GM12878 (cell line): Measurements from ENCODE around the gene STXBP3. TPM values are rescaled to one million over a fixed set of nuclear protein-coding genes. Genes with fewer than 3 reads are reported as not detected.

ENCODE experiments used
- ATAC-seq: fragments of 200-7000 bp; cut with Tn5 transposase; 3 replicates; pipeline ENCODE4 v1.9.1; 2020; ENCODE audit warnings: mild to moderate bottlenecking, moderate library complexity
- BruUV-seq: library from RNA; stranded (reverse); fragments of 400-500 nt; replicated peaks from 2 replicates; lab custom pipeline; 2021; lab: Mats Ljungman, UMichigan
- CTCF ChIA-PET: fragments of 300-600 bp; sonication (Branson Sonifier 250); formaldehyde crosslinking; extraction: SDS; loops from one replicate; lab custom pipeline; 2021; ENCODE audit warnings: inconsistent platforms; lab: Yijun Ruan, JAX
- POLR2A ChIA-PET: fragments of 350-600 bp; formaldehyde crosslinking; extraction: SDS; loops from one replicate; lab custom pipeline; 2021; ENCODE audit warnings: inconsistent platforms; lab: Charles Lee
- RAD21 ChIA-PET: fragments of 300-600 bp; sonication (Branson Sonifier 250); formaldehyde crosslinking; loops from one replicate; lab custom pipeline; 2023; ENCODE audit warnings: antibody characterized with exemption; ENCODE audit not compliant: unreplicated experiment; lab: Charles Lee
- SMC1A ChIA-PET: fragments of 300-600 bp; sonication (Branson Sonifier 250); formaldehyde crosslinking; loops from one replicate; lab custom pipeline; 2023; ENCODE audit not compliant: unreplicated experiment, uncharacterized antibody; lab: Charles Lee
- DNase-seq: peaks from one replicate; pipeline ENCODE4 v3.0.0-alpha.2; 2011; ENCODE audit warnings: low read depth, low spot score
- FAIRE-seq: peaks from 3 replicates; lab custom pipeline; 2011; peaks lifted over from hg19 to GRCh38; lab: Jason Lieb, UNC
- H2AFZ ChIP-seq: 2 replicates; pipeline ENCODE4 v1.6.0; 2011; ENCODE audit warnings: low read depth, low read length, control low read depth; ENCODE audit not compliant: control insufficient read depth
- H3K27ac ChIP-seq: 2 replicates; pipeline ENCODE4 v1.5.1; 2011; ENCODE audit warnings: control low read depth; ENCODE audit not compliant: control insufficient read depth, insufficient read depth
- H3K27me3 ChIP-seq, 2 experiments: replicated peaks in 1 of 2; 2 replicates each; pipeline versions ENCODE4 v1.6.0 to v1.6.1; 2011; ENCODE audit warnings: low read length in 1 of 2; ENCODE audit not compliant: control insufficient read depth in 2 of 2, insufficient read depth in 2 of 2
- H3K36me3 ChIP-seq, 2 experiments: 2 replicates each; pipeline ENCODE4 v1.5.1; 2011; ENCODE audit warnings: low read length in 1 of 2; ENCODE audit not compliant: control insufficient read depth in 2 of 2, insufficient read depth in 2 of 2
- H3K4me1 ChIP-seq: 2 replicates; pipeline ENCODE4 v1.6.1; 2011; ENCODE audit warnings: mild to moderate bottlenecking, low read length, moderate library complexity, mixed read lengths; ENCODE audit not compliant: control insufficient read depth, insufficient read depth
- H3K4me2 ChIP-seq: 2 replicates; pipeline ENCODE4 v1.6.0; 2011; ENCODE audit warnings: control low read depth; ENCODE audit not compliant: control insufficient read depth, insufficient read depth
- H3K4me3 ChIP-seq: fragments of 200-600 bp; sonication (generic); 2 replicates; pipeline ENCODE4 v1.5.1; 2016
- H3K79me2 ChIP-seq: 2 replicates; pipeline ENCODE4 v1.6.0; 2011; ENCODE audit warnings: low read length; ENCODE audit not compliant: control insufficient read depth, insufficient read depth
- H3K9ac ChIP-seq: 2 replicates; pipeline ENCODE4 v1.8.0; 2011; ENCODE audit warnings: low read length, control low read depth, mixed read lengths; ENCODE audit not compliant: control insufficient read depth, insufficient read depth
- H3K9me3 ChIP-seq: replicated peaks from 3 replicates; pipeline ENCODE4 v1.5.1; 2011; ENCODE audit warnings: mild to moderate bottlenecking, low read length; ENCODE audit not compliant: control insufficient read depth, insufficient read depth
- H4K20me1 ChIP-seq: 2 replicates; pipeline ENCODE4 v1.6.0; 2011; ENCODE audit not compliant: control insufficient read depth, insufficient read depth
- CBFB ChIP-seq: IDR thresholded peaks from 2 replicates; pipeline ENCODE4 v1.6.1; 2016; ENCODE audit warnings: antibody characterized with exemption, low read depth
- DPF2 ChIP-seq: fragments of 450-650 bp; IDR thresholded peaks from 2 replicates; pipeline ENCODE4 v1.6.1; 2017; ENCODE audit warnings: mild to moderate bottlenecking
- EED ChIP-seq: sonication (generic); IDR thresholded peaks from 2 replicates; pipeline ENCODE4 v1.6.1; 2016; ENCODE audit warnings: antibody characterized with exemption, low read depth
- RAD21 ChIP-seq: IDR thresholded peaks from 2 replicates; pipeline ENCODE4 v1.6.1; 2011; ENCODE audit warnings: mild to moderate bottlenecking, low read depth, low read length, moderate library complexity; ENCODE audit not compliant: insufficient read depth
- SREBF1 ChIP-seq: IDR thresholded peaks from 2 replicates; pipeline ENCODE4 v1.6.1; 2012; ENCODE audit warnings: mild to moderate bottlenecking, low read length
- STAT1 ChIP-seq: fragments of 450-650 bp; conservative IDR thresholded peaks from 2 replicates; pipeline ENCODE4 v1.6.1; 2014; ENCODE audit warnings: antibody characterized with exemption, mild to moderate bottlenecking
- TBL1XR1 ChIP-seq: IDR thresholded peaks from 2 replicates; pipeline ENCODE4 v1.6.1; 2012; ENCODE audit warnings: low read depth, low read length, improper control_type of control experiment
- TCF12 ChIP-seq: IDR thresholded peaks from 2 replicates; pipeline ENCODE4 v1.6.1; 2011; ENCODE audit warnings: low read depth, mild to moderate bottlenecking, low read length
- YY1 ChIP-seq: IDR thresholded peaks from 2 replicates; pipeline ENCODE4 v1.6.1; 2011; ENCODE audit warnings: low read depth, mild to moderate bottlenecking, low read length
- ZBED1 ChIP-seq: IDR thresholded peaks from 2 replicates; pipeline ENCODE4 v1.6.1; 2016; ENCODE audit warnings: borderline replicate concordance
- ZNF207 ChIP-seq: fragments of 450-650 bp; IDR thresholded peaks from 2 replicates; pipeline ENCODE4 v1.6.1; 2014; ENCODE audit warnings: antibody characterized with exemption, mild to moderate bottlenecking, borderline replicate concordance
- WGBS: methylation state at CpG from one replicate; pipeline ENCODE4 v1.1.6; 2016; ENCODE audit warnings: low lambda C conversion rate; ENCODE audit not compliant: insufficient replicate concordance, insufficient coverage; ENCODE audit errors: missing lambda C conversion rate; 5-methylcytosine and 5-hydroxymethylcytosine counted together
- in situ Hi-C: fragments of 300-500 bp; cut with MboI; formaldehyde crosslinking; loops from 9 replicates; pipeline ENCODE4 v1.14.3; 2018; ENCODE audit warnings: mixed read lengths
- intact Hi-C: fragments of 100-400 bp; cut with micrococcal nuclease; formaldehyde crosslinking; loops from one replicate; pipeline ENCODE4 v1.14.2; 2022; ENCODE audit not compliant: unreplicated experiment
- polyA plus RNA-seq, 11 experiments: library from polyadenylated mRNA; depleted of rRNA in 4 of 11; unstranded in 6 of 11; stranded (reverse) in 5 of 11; fragments of >200 nt; fragmentation: Nextera tagmentation in 4 of 11; fragmentation: Illumina TruSeq in 1 of 11; extraction: Ambion mirVana in 4 of 11; extraction: Trizol in 1 of 11; gene quantifications; 1 replicate in 1 of 11; 2 replicates in 10 of 11; pipeline versions ENCODE4 v1.2.1 to v1.2.3, GENCODE V29; 2011 to 2016; ENCODE audit warnings: inconsistent platforms in 2 of 11, missing spikeins in 2 of 11, low read depth in 1 of 11
- total RNA-seq, 4 experiments: library from RNA; depleted of rRNA in 3 of 4; stranded (reverse); fragments of >200 nt in 3 of 4; fragmentation: Illumina TruSeq in 1 of 4; extraction: Trizol in 1 of 4; gene quantifications; 2 replicates each; pipeline versions ENCODE4 v1.2.1 to v1.2.3, GENCODE V29; 2013 to 2021
- TF ChIP-seq, protein P1 (sequence below): fragments of 450-650 bp; IDR thresholded peaks from 2 replicates; pipeline ENCODE4 v1.6.1; 2017; ENCODE audit warnings: low read depth, mild to moderate bottlenecking, moderate library complexity
- TF ChIP-seq, protein P2 (sequence below): fragments of 450-650 bp; IDR thresholded peaks from 2 replicates; pipeline ENCODE4 v1.6.1; 2017; ENCODE audit warnings: antibody characterized with exemption, mild to moderate bottlenecking, moderate library complexity

The STXBP3 gene
- total and polyA plus RNA-seq, 10 of the 15 experiments (the other 5 are each of a cell fraction or from before 2014, with no cell fraction given), result 19.6 to 35.1 (median 27.3) TPM

DNA sequence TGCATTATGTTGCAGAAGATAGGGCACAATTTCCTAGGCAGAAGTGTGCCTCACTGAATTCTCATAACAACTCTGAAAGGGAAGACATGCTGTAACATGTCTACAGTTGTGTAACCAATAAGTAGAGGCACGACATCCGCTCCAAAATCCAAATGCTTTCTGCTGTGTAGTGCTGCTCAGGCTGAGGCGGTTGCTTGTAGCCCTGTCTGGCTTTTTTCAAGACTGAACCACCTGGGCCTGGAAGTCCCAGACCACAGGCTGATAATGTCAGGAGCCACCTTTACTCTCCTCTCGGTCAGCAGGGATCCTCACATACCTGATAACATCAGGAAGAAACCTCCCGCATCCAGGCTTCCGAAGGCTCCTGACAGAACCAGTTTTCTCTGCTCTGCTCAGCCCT, 99.5 kb downstream of the STXBP3 start:
- intact Hi-C loops, result no loop called here

GRCh38 chr1:108847494-108847893, 101.0 kb downstream of the STXBP3 start:
- FAIRE-seq (no peak), ATAC-seq (no peak), DNase-seq (no peak)
- no peaks in the 10 kb centered on the region for H3K4me1 ChIP-seq
- SMC1A ChIA-PET, result no interaction called here
- no peaks in the 10 kb centered on the region for H3K36me3 ChIP-seq
- H4K20me1 ChIP-seq, result no peaks in the 10 kb centered on the region
- H3K4me3 ChIP-seq, result no peak overlapping the region
- H3K27me3 ChIP-seq, result no peaks in the 10 kb centered on the region; a peak in 1 of 4 replicates
- CTCF ChIA-PET, result interaction anchor here (1.8 kb wide), 1 partner anchor 19 kb away, joined by 6 read pairs; no protein-coding TSS in a partner anchor
- WGBS, result no CpG with 5 or more reads among the region's 1 CpG
- no peak overlapping the region for H3K27ac ChIP-seq
- intact Hi-C loops (no loop called here), in situ Hi-C loops (no loop called here)
- no peak overlapping the region for H3K9ac ChIP-seq
- BruUV-seq, result no TSS peak
- no peak overlapping the region for H2AFZ ChIP-seq
- RAD21 ChIA-PET, result no interaction called here
- H3K4me2 ChIP-seq, result no peak overlapping the region
- POLR2A ChIA-PET, result no interaction called here
- H3K9me3 ChIP-seq, result no peaks in the 10 kb centered on the region
- no peaks in the 10 kb centered on the region for H3K79me2 ChIP-seq
- TF ChIP-seq RAD21 (no peak), STAT1 (no peak), ZNF207 (no peak), TBL1XR1 (no peak), TCF12 (no peak)
- TF ChIP-seq, protein P1, sequence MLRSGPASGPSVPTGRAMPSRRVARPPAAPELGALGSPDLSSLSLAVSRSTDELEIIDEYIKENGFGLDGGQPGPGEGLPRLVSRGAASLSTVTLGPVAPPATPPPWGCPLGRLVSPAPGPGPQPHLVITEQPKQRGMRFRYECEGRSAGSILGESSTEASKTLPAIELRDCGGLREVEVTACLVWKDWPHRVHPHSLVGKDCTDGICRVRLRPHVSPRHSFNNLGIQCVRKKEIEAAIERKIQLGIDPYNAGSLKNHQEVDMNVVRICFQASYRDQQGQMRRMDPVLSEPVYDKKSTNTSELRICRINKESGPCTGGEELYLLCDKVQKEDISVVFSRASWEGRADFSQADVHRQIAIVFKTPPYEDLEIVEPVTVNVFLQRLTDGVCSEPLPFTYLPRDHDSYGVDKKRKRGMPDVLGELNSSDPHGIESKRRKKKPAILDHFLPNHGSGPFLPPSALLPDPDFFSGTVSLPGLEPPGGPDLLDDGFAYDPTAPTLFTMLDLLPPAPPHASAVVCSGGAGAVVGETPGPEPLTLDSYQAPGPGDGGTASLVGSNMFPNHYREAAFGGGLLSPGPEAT, result no peak
- TF ChIP-seq, protein P2, sequence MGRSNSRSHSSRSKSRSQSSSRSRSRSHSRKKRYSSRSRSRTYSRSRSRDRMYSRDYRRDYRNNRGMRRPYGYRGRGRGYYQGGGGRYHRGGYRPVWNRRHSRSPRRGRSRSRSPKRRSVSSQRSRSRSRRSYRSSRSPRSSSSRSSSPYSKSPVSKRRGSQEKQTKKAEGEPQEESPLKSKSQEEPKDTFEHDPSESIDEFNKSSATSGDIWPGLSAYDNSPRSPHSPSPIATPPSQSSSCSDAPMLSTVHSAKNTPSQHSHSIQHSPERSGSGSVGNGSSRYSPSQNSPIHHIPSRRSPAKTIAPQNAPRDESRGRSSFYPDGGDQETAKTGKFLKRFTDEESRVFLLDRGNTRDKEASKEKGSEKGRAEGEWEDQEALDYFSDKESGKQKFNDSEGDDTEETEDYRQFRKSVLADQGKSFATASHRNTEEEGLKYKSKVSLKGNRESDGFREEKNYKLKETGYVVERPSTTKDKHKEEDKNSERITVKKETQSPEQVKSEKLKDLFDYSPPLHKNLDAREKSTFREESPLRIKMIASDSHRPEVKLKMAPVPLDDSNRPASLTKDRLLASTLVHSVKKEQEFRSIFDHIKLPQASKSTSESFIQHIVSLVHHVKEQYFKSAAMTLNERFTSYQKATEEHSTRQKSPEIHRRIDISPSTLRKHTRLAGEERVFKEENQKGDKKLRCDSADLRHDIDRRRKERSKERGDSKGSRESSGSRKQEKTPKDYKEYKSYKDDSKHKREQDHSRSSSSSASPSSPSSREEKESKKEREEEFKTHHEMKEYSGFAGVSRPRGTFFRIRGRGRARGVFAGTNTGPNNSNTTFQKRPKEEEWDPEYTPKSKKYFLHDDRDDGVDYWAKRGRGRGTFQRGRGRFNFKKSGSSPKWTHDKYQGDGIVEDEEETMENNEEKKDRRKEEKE, result no peak

More for the DNA sequence above, 99.5 kb downstream of the STXBP3 start:
- ATAC-seq, result no peak
- H3K79me2 ChIP-seq, result no peaks in the 10 kb centered on the region
- H3K36me3 ChIP-seq, result no peaks in the 10 kb centered on the region
- H3K27ac ChIP-seq, result no peak overlapping the region
- ChIA-PET SMC1A (interaction anchor here (0.9 kb wide), 1 partner anchor 17 kb away, joined by 3 read pairs; no protein-coding TSS in a partner anchor), RAD21 (interaction anchor here (1.0 to 1.5 kb wide), 2 partner anchors 17 to 52 kb away, joined by 3 to 4 read pairs; no protein-coding TSS in a partner anchor)
- no peaks in the 10 kb centered on the region for H4K20me1 ChIP-seq
- TF ChIP-seq ZBED1 (no peak), DPF2 (no peak), SREBF1 (no peak), CBFB (no peak), YY1 (no peak), EED (no peak)
- TF ChIP-seq, all 136 proteins: peak for 0
- FAIRE-seq (no peak), DNase-seq (no peak)
- Histone ChIP-seq H3K4me3 (no peak overlapping the region), H2AFZ (no peak overlapping the region), H3K4me1 (no peaks in the 10 kb centered on the region), H3K4me2 (no peak overlapping the region), H3K27me3 (no peaks in the 10 kb centered on the region; a peak in 1 of 4 replicates), H3K9me3 (no peaks in the 10 kb centered on the region), H3K9ac (no peak overlapping the region)
- WGBS, result 62% methylated on average over 6 of the region's 6 CpGs
- CTCF ChIA-PET, result interaction anchor here (1.1 to 1.3 kb wide), 2 partner anchors 15 to 18 kb away, joined by 3 to 4 read pairs; no protein-coding TSS in a partner anchor
- no TSS peak for BruUV-seq
- POLR2A ChIA-PET, result no interaction called here
- in situ Hi-C loops, result no loop called here
